GM19023 (cell line): Measurements from ENCODE around the gene ADAMTS6.

ENCODE experiments used
- ATAC-seq: cut with Tn5 transposase; IDR thresholded peaks from one replicate; pipeline ENCODE4 v1.9.1; 2021; ENCODE audit warnings: mild to moderate bottlenecking, moderate library complexity; ENCODE audit not compliant: unreplicated experiment

Gene ADAMTS6

DNA sequence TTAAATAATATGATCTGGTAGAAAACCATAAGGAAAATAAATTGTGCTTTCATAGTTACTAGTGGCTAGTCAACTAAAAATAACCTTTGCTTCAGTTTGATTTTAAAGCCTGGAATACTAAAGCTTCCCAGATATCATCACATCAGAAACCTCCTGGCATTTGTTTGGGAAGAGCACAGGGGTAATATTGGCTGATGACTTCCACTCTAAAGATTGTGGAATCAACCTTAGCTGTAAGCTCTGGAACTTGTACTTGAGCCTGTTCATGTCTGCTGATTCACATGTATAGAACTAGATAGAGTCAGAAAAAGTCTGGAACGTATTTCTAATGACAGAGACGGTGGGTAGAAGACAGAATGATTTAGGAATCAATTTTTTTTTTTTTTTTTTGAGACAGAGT is 367.9 kb downstream of the ADAMTS6 start:
- no peak for ATAC-seq

DNA sequence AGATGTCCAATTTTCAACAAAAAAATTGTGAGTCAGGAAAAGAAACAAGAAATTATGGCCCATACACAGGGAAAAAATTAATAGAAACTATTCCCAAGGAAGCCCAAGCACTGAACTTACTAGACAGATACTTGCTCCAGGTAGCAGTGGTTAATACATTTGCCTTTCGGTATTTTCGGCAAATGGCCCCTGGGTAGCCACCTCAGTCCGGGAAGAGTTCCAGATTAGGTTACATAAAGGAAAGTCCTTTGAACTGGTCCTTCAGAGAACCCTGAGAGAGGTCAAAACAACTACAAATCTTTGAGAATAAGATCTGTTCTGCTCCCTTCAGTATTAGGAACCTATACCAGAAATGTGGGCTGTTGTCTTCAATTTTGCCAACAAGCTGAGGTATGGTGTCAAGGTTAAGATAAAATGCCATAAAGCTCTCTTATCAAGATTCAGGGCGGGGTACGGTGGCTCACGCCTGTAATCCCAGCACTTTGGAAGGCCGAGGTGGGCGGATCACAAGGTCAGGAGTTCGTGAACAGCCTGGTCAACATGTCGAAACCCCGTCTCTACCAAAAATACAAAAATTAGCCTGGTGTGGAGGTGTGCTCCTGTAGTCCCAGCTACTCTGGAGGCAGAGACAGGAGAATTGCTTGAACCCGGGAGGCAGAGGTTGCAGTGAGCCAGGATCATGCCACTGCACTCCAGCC is 369.6 kb downstream of the ADAMTS6 start:
- ATAC-seq, result no peak

- no peak for ATAC-seq
Measured at GRCh38 chr5:65108786-65109743, 372.7 kb downstream of the ADAMTS6 start.

GRCh38 chr5:65105301-65105700 is 376.4 kb downstream of the ADAMTS6 start:
- no peak for ATAC-seq

DNA sequence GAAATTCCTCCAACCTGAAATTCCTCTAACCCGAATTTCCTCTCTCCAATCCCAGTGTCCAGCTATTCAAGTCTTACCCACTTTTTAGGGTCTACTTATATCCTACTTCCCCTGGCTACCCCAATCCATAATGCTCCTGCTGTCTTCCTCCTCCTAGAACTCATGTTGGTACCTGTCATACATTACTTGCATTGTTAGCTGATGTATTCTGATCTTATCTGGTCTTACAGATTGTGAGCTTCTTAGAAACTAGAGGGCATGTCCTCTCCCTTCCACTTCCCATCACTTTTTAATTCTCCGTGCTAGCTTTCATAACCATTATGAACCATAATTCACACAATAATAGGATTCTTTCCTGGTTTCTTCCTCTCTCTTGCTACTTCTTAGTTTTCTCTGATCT is 376.9 kb downstream of the ADAMTS6 start:
- ATAC-seq, result no peak

- ATAC-seq, result no peak
Measured at GRCh38 chr5:65103756-65104440, 377.8 kb downstream of the ADAMTS6 start.

DNA sequence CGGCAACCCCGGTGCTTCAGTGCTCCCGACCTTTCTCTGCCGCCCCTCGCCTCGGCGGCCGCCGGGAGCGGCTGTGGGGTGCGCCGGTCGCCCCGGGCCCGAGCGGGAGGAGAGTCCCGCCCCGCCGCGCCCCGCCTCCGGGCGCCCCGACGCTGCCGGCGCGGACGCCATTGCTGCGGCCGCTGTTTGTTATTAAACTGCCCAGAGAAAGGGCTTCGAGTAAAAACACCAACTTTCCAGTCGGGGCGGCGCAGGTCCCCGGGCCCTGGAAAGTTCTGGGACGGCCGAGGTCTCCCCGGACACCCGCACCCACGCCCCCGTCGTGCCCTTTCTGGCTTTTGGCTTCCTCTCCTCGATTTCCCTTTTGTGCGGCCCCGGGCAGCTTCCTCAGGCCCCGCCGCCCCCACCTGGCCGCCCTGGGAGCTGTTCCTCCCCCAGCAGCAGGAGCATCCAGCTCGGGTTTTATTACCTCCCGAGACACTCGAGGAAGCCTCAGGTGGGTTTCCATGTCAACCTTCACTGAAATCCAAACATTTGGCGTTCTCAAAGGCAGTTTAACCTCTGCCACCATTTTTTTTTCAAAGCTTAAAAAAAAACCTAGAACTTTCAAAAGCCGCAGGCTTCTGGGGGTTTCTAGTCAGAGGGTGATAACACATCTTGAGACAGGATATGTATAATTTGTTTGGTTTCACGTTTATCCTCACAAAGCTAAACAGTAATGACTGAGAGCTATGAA is 378.6 kb downstream of the ADAMTS6 start:
- peak; percentile 88 for ATAC-seq

DNA sequence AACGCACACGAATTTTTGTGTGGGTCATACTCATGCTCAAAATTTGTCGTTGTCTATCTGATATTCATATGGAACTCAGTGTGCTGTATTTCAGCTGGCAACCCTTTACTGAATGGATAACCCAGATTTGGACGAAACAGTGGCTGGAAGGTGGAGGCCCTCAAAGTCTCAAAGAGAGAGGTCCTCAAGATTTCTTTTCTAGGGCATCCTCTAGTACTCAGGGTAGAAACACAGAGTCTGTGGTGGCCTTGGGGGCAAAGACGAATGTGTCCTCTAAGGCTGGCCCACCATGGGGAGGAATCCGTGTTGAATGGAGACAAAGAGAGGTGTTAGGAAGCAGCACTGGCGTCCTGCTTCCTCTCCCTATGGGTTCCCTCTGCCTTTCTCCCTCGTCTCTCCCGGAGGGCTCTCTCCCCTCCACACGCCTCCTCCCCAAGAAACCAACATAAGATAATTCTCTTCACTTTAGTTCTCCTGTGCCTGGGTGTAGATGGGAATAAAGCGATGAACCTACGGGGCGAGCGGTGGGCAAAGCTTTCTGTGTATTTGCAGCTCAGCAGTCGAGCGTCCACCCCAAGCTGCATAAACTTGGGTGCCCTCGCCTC is 379.2 kb downstream of the ADAMTS6 start:
- ATAC-seq, result no peak

GRCh38 chr5:65101632-65102100 is 380.1 kb downstream of the ADAMTS6 start:
- ATAC-seq, result no peak

- no peak for ATAC-seq
Measured at GRCh38 chr5:65100911-65101631, 380.6 kb downstream of the ADAMTS6 start.
